ENCODE measurements around the gene XXYLT1. TPM values are rescaled to one million over a fixed set of nuclear protein-coding genes. Genes with fewer than 3 reads are reported as not detected.

The XXYLT1 gene
- total RNA-seq, 1 donor from 2014 or later: 42.9 TPM

DNA sequence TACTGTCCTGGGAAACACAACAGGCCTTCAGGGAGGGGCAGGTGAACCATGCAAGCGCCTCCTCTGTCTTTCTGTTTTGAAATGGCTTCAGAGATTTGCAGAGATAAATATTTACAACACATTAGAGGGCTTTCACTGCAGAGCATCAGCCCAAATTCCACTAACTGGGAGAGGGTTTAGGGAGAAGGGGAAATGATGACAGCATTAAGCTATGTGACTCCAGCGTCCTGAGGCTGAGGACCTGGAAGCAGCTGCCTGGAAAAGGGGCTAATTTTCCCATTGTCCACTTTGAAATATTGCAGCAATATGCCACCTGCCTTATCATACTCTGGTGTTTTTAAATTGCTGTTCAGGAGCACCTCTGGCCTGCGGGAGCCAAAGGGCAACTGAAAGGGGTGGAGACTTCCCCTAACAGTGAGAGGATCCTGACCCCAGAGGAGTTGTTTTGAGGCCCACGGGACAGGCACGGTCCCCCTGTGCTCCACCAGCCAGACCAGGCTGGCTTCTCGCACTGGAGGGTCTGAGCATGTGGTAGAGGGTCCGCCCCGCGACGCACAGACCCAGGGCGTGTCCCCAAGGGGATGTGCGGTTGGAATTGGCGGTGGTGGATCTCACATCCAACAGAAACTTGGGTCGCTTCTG lies 110.6 kb downstream of the XXYLT1 start:
- no peak overlapping the region for H3K4me3 Mint-ChIP-seq
- H3K9me3 Mint-ChIP-seq: no peaks in the 10 kb centered on the region
- TF ChIP-seq CTCF (IDR thresholded peaks at IDR 0.05; ENCODE audit: unreplicated experiment): no peak
- H3K36me3 Mint-ChIP-seq: no peaks in the 10 kb centered on the region
- H3K27me3 Mint-ChIP-seq (ENCODE audit: low read depth): no peaks in the 10 kb centered on the region
- H3K4me1 Mint-ChIP-seq: peaks cover 36% of the 10 kb centered on the region
- no peak for DNase-seq (ENCODE audit: low spot score in 2 of 2, unreplicated experiment in 2 of 2)
- peak overlapping the region; percentile 32 for H3K27ac Mint-ChIP-seq

GRCh38 chr3:195159814-195160165 lies 111.2 kb downstream of the XXYLT1 start:
- H3K36me3 Mint-ChIP-seq: no peaks in the 10 kb centered on the region
- H3K27ac Mint-ChIP-seq: peak overlapping the region; percentile 32
- DNase-seq (ENCODE audit: low spot score in 2 of 2, unreplicated experiment in 2 of 2): no peak
- TF ChIP-seq CTCF (IDR thresholded peaks at IDR 0.05; ENCODE audit: unreplicated experiment): no peak
- H3K4me3 Mint-ChIP-seq: no peak overlapping the region
- no peaks in the 10 kb centered on the region for H3K27me3 Mint-ChIP-seq (ENCODE audit: low read depth)
- H3K9me3 Mint-ChIP-seq: no peaks in the 10 kb centered on the region
- peaks cover 42% of the 10 kb centered on the region for H3K4me1 Mint-ChIP-seq

- Mint-ChIP-seq H3K4me1 (peaks cover 47% of the 10 kb centered on the region), H3K27me3 (ENCODE audit: low read depth) (no peaks in the 10 kb centered on the region), H3K36me3 (no peaks in the 10 kb centered on the region), H3K9me3 (no peaks in the 10 kb centered on the region), H3K27ac (no peak overlapping the region), H3K4me3 (no peak overlapping the region)
- no peak for TF ChIP-seq CTCF (IDR thresholded peaks at IDR 0.05; ENCODE audit: unreplicated experiment)
- DNase-seq (ENCODE audit: low spot score in 2 of 2, unreplicated experiment in 2 of 2): no peak
Measured at GRCh38 chr3:195159117-195159813, 111.7 kb downstream of the XXYLT1 start.

GRCh38 chr3:195156286-195156890 lies 114.6 kb downstream of the XXYLT1 start:
- H3K4me3 Mint-ChIP-seq: no peak overlapping the region
- peak overlapping the region; percentile 87 for H3K27ac Mint-ChIP-seq
- H3K9me3 Mint-ChIP-seq: no peaks in the 10 kb centered on the region
- DNase-seq (ENCODE audit: low spot score in 2 of 2, unreplicated experiment in 2 of 2): no peak
- no peaks in the 10 kb centered on the region for H3K36me3 Mint-ChIP-seq
- TF ChIP-seq CTCF (IDR thresholded peaks at IDR 0.05; ENCODE audit: unreplicated experiment): no peak
- H3K27me3 Mint-ChIP-seq (ENCODE audit: low read depth): no peaks in the 10 kb centered on the region
- H3K4me1 Mint-ChIP-seq: peaks cover 60% of the 10 kb centered on the region

DNA sequence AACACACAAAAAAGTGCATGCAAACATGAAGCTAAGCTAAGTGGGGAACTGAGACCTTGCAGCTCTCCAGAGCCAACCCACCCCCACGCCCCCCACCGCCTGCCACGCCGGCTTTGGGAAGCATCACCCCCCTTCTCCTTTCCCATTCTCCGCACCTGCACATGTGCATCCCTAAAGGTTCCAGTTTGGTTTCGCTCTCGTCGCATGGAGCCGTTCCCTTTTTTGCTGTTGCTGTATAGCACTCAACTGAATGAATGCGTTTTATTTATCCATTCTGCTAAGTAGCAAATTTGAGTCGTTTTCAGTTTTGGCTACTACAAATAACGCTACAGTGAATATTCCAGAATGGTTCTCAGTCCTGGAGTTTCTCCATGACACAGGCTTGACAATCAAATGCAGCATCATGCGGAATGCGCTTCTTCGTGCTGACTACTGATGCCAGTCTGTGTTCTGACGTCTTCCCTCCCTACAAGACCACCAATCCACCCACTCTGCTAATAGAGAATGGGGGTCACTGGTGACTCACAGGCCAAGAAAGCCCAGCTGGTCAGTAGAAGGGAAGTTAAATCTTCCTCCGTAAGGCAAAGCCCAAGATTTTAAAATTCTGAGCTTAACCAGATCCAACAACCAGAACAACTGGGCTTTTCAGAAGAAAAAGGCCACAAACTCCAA lies 115.3 kb downstream of the XXYLT1 start:
- no peaks in the 10 kb centered on the region for H3K27me3 Mint-ChIP-seq (ENCODE audit: low read depth)
- no peak for DNase-seq (ENCODE audit: low spot score in 2 of 2, unreplicated experiment in 2 of 2)
- H3K36me3 Mint-ChIP-seq: no peaks in the 10 kb centered on the region
- peak overlapping the region; percentile 94 for H3K27ac Mint-ChIP-seq
- no peak for TF ChIP-seq CTCF (IDR thresholded peaks at IDR 0.05; ENCODE audit: unreplicated experiment)
- H3K4me3 Mint-ChIP-seq: no peak overlapping the region
- H3K4me1 Mint-ChIP-seq: peaks cover 60% of the 10 kb centered on the region
- H3K9me3 Mint-ChIP-seq: no peaks in the 10 kb centered on the region
